HCT116 (cell line): ENCODE data around the gene C17orf67. TPM values are rescaled to one million over a fixed set of nuclear protein-coding genes. Genes with fewer than 3 reads are reported as not detected.

Experiments
- ATAC-seq: fragments of 200-7000 bp; cut with Tn5 transposase; 2 replicates; pipeline ENCODE4 v1.9.1; 2020; ENCODE audit warnings: mild to moderate bottlenecking, moderate library complexity
- BruUV-seq: library from RNA; stranded (reverse); fragments of 400-500 nt; replicated peaks from 2 replicates; lab custom pipeline; 2021; lab: Mats Ljungman, UMichigan
- CTCF ChIA-PET: fragments of 300-600 bp; sonication (Branson Sonifier 250); formaldehyde crosslinking; loops from one replicate; lab custom pipeline; 2021; ENCODE audit warnings: antibody characterized with exemption; lab: Charles Lee
- POLR2A ChIA-PET: fragments of 300-600, 350-600 bp; sonication (Branson Sonifier 250); formaldehyde crosslinking; loops from one replicate; lab custom pipeline; 2021; ENCODE audit warnings: antibody characterized with exemption; lab: Charles Lee
- RAD21 ChIA-PET, 2 experiments: fragments of 300-600 bp; sonication (Branson Sonifier 250); formaldehyde crosslinking; loops; one replicate each; lab custom pipeline; 2023; ENCODE audit warnings: low total read pairs in 2 of 2; ENCODE audit not compliant: uncharacterized antibody in 2 of 2, unreplicated experiment in 2 of 2, low non-redundant PET in 1 of 2; lab: Charles Lee
- DNase-seq: peaks from one replicate; pipeline ENCODE4 v3.0.0-alpha.2; 2010; ENCODE audit warnings: low read depth, low spot score
- H2AFZ ChIP-seq: fragments of 200-600 bp; shearing (Covaris generic), sonication (generic); 2 replicates; pipeline ENCODE4 v1.6.1; 2017; ENCODE audit warnings: low read depth, mixed run types, mixed read lengths, antibody characterized with exemption, low read length; ENCODE audit not compliant: poor library complexity, severe bottlenecking
- H3K27ac ChIP-seq: 2 replicates; pipeline ENCODE4 v1.5.1; 2012; ENCODE audit warnings: low read depth, low read length
- H3K27me3 ChIP-seq: fragments of 200-600 bp; sonication (generic); 2 replicates; pipeline ENCODE4 v1.6.1; 2016; ENCODE audit warnings: mixed run types, low read length, mixed read lengths; ENCODE audit not compliant: insufficient read depth
- H3K36me3 ChIP-seq, 2 experiments: fragments of 200-500 bp in 1 of 2; fragments of 200-600 bp in 1 of 2; sonication (Bioruptor generic) in 1 of 2; sonication (generic) in 1 of 2; 2 replicates each; pipeline versions ENCODE4 v1.5.1 to v1.6.1; 2014 to 2016; ENCODE audit warnings: low read length in 2 of 2, inconsistent platforms in 1 of 2, mixed read lengths in 1 of 2, mixed run types in 1 of 2; ENCODE audit not compliant: insufficient read depth in 2 of 2, control insufficient read depth in 1 of 2
- H3K4me1 ChIP-seq, 2 experiments: fragments of 200-600 bp in 1 of 2; sonication (generic) in 1 of 2; 2 replicates each; pipeline versions ENCODE4 v1.5.1 to v1.6.1; 2012 to 2017; ENCODE audit warnings: low read length in 2 of 2, inconsistent platforms in 1 of 2, mild to moderate bottlenecking in 1 of 2, mixed read lengths in 1 of 2, mixed run types in 1 of 2, moderate library complexity in 1 of 2; ENCODE audit not compliant: insufficient read depth in 2 of 2, control insufficient read depth in 1 of 2
- H3K4me2 ChIP-seq: fragments of 200-600 bp; sonication (generic); 2 replicates; pipeline ENCODE4 v1.6.1; 2017; ENCODE audit warnings: mixed run types, low read length, mixed read lengths
- H3K4me3 ChIP-seq, 2 experiments: fragments of 200-600 bp in 1 of 2; sonication (generic) in 1 of 2; replicated peaks in 1 of 2; 2 replicates each; pipeline ENCODE4 v1.5.1; 2011 to 2016; ENCODE audit warnings: low read length in 2 of 2, control low read depth in 1 of 2, low read depth in 1 of 2, mild to moderate bottlenecking in 1 of 2, mixed read lengths in 1 of 2, mixed run types in 1 of 2
- H3K79me2 ChIP-seq: fragments of 200-600 bp; sonication (generic); 2 replicates; pipeline ENCODE4 v1.6.1; 2017; ENCODE audit warnings: mild to moderate bottlenecking, mixed run types, low read length, moderate library complexity, mixed read lengths; ENCODE audit not compliant: insufficient read depth
- H3K9ac ChIP-seq: fragments of 200-600 bp; sonication (generic); 2 replicates; pipeline ENCODE4 v1.6.1; 2016; ENCODE audit warnings: low read length, mixed read lengths
- H3K9me2 ChIP-seq: fragments of 200-600 bp; sonication (generic), shearing (Covaris generic); 2 replicates; pipeline ENCODE4 v1.6.1; 2017; ENCODE audit warnings: mixed run types, mild to moderate bottlenecking, moderate library complexity; ENCODE audit not compliant: insufficient read depth
- H3K9me3 ChIP-seq, 2 experiments: fragments of 200-500 bp in 1 of 2; fragments of 200-600 bp in 1 of 2; sonication (Bioruptor generic) in 1 of 2; sonication (generic) in 1 of 2; 2 replicates each; pipeline ENCODE4 v1.6.1; 2014 to 2017; ENCODE audit warnings: low read length in 2 of 2, mixed read lengths in 2 of 2, inconsistent platforms in 1 of 2, low read depth in 1 of 2, mild to moderate bottlenecking in 1 of 2, mixed run types in 1 of 2, moderate library complexity in 1 of 2; ENCODE audit not compliant: control insufficient read depth in 1 of 2, insufficient read depth in 1 of 2
- H4K20me1 ChIP-seq: fragments of 200-600 bp; sonication (generic), shearing (Covaris generic); 2 replicates; pipeline ENCODE4 v1.6.1; 2017; ENCODE audit warnings: mixed run types, mild to moderate bottlenecking, moderate library complexity; ENCODE audit not compliant: insufficient read depth
- CBX3 ChIP-seq: IDR thresholded peaks from 2 replicates; pipeline ENCODE4 v1.6.1; 2012; ENCODE audit warnings: low read depth
- CEBPB ChIP-seq: IDR thresholded peaks from 2 replicates; pipeline ENCODE4 v1.6.1; 2012; ENCODE audit warnings: low read depth
- EGR1 ChIP-seq: IDR thresholded peaks from 2 replicates; pipeline ENCODE4 v1.6.1; 2012; ENCODE audit warnings: low read depth
- ELF1 ChIP-seq: IDR thresholded peaks from 2 replicates; pipeline ENCODE4 v1.6.1; 2012; ENCODE audit warnings: low read depth, borderline replicate concordance
- EZH2 ChIP-seq: fragments of 200-600 bp; sonication (generic); IDR thresholded peaks from 2 replicates; pipeline ENCODE4 v1.6.1; 2017; ENCODE audit warnings: antibody characterized with exemption, mixed run types
- EZH2phosphoT487 ChIP-seq: fragments of 200-600 bp; IDR thresholded peaks from 2 replicates; pipeline ENCODE4 v1.6.1; 2018; ENCODE audit warnings: antibody characterized with exemption, borderline replicate concordance
- FOSL1 ChIP-seq: IDR thresholded peaks from 2 replicates; pipeline ENCODE4 v1.6.1; 2012; ENCODE audit warnings: low read depth
- JUND ChIP-seq: IDR thresholded peaks from 2 replicates; pipeline ENCODE4 v1.6.1; 2012
- POLR2A ChIP-seq: IDR thresholded peaks from 2 replicates; pipeline ENCODE4 v1.7.0; 2011; ENCODE audit warnings: borderline replicate concordance; ENCODE audit not compliant: insufficient read depth, insufficient read length; ENCODE audit errors: extremely low read depth
- POLR2AphosphoS5 ChIP-seq: IDR thresholded peaks from 2 replicates; pipeline ENCODE4 v1.6.1; 2011; ENCODE audit warnings: mild to moderate bottlenecking, low read depth, low read length, moderate library complexity
- SP1 ChIP-seq: IDR thresholded peaks from 2 replicates; pipeline ENCODE4 v1.6.1; 2012; ENCODE audit warnings: low read depth
- SRF ChIP-seq: IDR thresholded peaks from 2 replicates; pipeline ENCODE4 v1.6.1; 2012; ENCODE audit warnings: low read depth
- TCF7L2 ChIP-seq: IDR thresholded peaks from 2 replicates; pipeline ENCODE4 v1.7.0; 2011; ENCODE audit warnings: borderline replicate concordance, inconsistent platforms; ENCODE audit not compliant: insufficient read depth, insufficient read length; ENCODE audit errors: extremely low read depth
- YY1 ChIP-seq: IDR thresholded peaks from 2 replicates; pipeline ENCODE4 v1.6.1; 2011; ENCODE audit warnings: low read length, low read depth, moderate library complexity, mild to moderate bottlenecking; ENCODE audit not compliant: insufficient replicate concordance; ENCODE audit errors: extremely low read depth
- ZNF274 ChIP-seq: fragments of 200-500 bp; sonication (Bioruptor generic); IDR thresholded peaks from 2 replicates; pipeline ENCODE4 v1.6.1; 2014; ENCODE audit warnings: mild to moderate bottlenecking, low read depth, low read length, inconsistent platforms
- intact Hi-C: fragments of 100-400 bp; cut with micrococcal nuclease; formaldehyde crosslinking; loops from 2 replicates; pipeline ENCODE4 v1.10.0; 2022
- total RNA-seq: library from RNA; stranded (reverse); gene quantifications from one replicate; pipeline ENCODE4 v1.2.1, GENCODE V29; 2021; ENCODE audit not compliant: unreplicated experiment
- TF ChIP-seq, protein P1 (sequence below): IDR thresholded peaks from 2 replicates; pipeline ENCODE4 v1.6.1; 2012
- TF ChIP-seq, protein P2 (sequence below): IDR thresholded peaks from 2 replicates; pipeline ENCODE4 v1.6.1; 2011; ENCODE audit warnings: mild to moderate bottlenecking, low read length, moderate library complexity; ENCODE audit not compliant: insufficient replicate concordance; ENCODE audit errors: extremely low read depth
- TF ChIP-seq, protein P3 (sequence below), 3 experiments: fragments of 200-600 bp in 1 of 3; sonication (generic) in 1 of 3; IDR thresholded peaks in 2 of 3; conservative IDR thresholded peaks in 1 of 3; 2 replicates each; pipeline ENCODE4 v1.5.1; 2012 to 2017; ENCODE audit warnings: low read depth in 2 of 3, low read length in 2 of 3, antibody characterized with exemption in 1 of 3, borderline replicate concordance in 1 of 3, control low read depth in 1 of 3, mild to moderate bottlenecking in 1 of 3, mixed read lengths in 1 of 3, mixed run types in 1 of 3, moderate library complexity in 1 of 3; ENCODE audit not compliant: insufficient read depth in 1 of 3
- TF ChIP-seq, protein P4 (sequence below): IDR thresholded peaks from 2 replicates; pipeline ENCODE4 v1.6.1; 2012; ENCODE audit warnings: low read depth
- TF ChIP-seq, protein P5 (sequence below): IDR thresholded peaks from 2 replicates; pipeline ENCODE4 v1.6.1; 2012

C17orf67 gene
- total RNA-seq, 1 experiment from 2014 or later, result 0.84 TPM

DNA sequence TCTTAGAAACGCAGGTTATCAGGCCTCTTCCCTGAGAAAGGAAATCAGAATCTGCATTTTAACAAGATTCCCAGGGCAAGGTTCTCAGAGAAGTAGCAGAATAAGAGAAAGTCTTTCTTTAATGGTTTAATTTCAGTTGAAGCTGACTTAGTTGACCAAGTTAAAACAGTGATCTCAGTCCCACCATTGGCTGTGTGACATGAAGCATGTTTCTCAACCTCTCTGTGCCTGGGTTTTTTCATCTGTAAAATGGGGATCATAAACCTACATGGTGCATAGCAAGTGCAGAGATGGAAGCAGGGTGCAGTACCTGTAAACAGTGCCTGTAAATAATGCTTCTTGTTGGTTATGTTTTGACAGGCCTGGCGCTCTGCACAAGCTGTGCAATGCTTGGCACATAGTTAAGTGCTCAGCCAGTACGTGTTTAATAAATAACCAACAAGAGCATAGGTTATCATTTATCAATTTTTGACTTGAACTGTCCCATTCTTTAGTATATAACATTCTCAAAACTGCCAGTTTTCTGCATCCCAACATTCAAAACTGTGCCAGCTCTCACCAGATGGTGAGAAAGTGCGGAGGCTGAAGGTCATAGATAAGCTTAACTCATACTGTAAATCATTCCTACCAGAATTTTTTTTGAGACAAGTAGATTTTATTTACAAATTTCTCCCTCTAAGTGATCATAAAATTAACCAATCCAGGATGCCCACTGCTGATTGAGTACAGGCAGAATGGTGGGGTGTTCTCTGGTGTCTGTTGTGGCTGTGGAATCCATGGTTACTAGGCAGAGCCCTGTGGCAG is 6.9 kb downstream of the C17orf67 start:
- BruUV-seq, result no TSS peak
- Histone ChIP-seq H2AFZ (no peak overlapping the region), H3K36me3 (no peaks in the 10 kb centered on the region), H3K4me2 (no peak overlapping the region), H3K27ac (no peak overlapping the region), H4K20me1 (no peaks in the 10 kb centered on the region), H3K27me3 (no peaks in the 10 kb centered on the region), H3K4me3 (no peak overlapping the region), H3K9me3 (no peaks in the 10 kb centered on the region), H3K9ac (no peak overlapping the region), H3K4me1 (no peaks in the 10 kb centered on the region), H3K9me2 (no peaks in the 10 kb centered on the region), H3K79me2 (no peaks in the 10 kb centered on the region)
- no peak for ATAC-seq
- TF ChIP-seq POLR2A, result no peak
- TF ChIP-seq SP1, result no peak
- no peak for TF ChIP-seq ELF1
- no peak for TF ChIP-seq EGR1
- TF ChIP-seq JUND, result no peak
- no peak for TF ChIP-seq YY1
- TF ChIP-seq POLR2AphosphoS5, result no peak
- TF ChIP-seq EZH2, result no peak
- TF ChIP-seq, protein P1, sequence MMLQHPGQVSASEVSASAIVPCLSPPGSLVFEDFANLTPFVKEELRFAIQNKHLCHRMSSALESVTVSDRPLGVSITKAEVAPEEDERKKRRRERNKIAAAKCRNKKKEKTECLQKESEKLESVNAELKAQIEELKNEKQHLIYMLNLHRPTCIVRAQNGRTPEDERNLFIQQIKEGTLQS, result no peak
- TF ChIP-seq TCF7L2, result no peak
- TF ChIP-seq ZNF274, result no peak
- TF ChIP-seq, protein P2, sequence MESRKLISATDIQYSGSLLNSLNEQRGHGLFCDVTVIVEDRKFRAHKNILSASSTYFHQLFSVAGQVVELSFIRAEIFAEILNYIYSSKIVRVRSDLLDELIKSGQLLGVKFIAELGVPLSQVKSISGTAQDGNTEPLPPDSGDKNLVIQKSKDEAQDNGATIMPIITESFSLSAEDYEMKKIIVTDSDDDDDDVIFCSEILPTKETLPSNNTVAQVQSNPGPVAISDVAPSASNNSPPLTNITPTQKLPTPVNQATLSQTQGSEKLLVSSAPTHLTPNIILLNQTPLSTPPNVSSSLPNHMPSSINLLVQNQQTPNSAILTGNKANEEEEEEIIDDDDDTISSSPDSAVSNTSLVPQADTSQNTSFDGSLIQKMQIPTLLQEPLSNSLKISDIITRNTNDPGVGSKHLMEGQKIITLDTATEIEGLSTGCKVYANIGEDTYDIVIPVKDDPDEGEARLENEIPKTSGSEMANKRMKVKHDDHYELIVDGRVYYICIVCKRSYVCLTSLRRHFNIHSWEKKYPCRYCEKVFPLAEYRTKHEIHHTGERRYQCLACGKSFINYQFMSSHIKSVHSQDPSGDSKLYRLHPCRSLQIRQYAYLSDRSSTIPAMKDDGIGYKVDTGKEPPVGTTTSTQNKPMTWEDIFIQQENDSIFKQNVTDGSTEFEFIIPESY, result no peak
- TF ChIP-seq EZH2phosphoT487, result no peak
- TF ChIP-seq FOSL1, result no peak
- TF ChIP-seq, protein P3, sequence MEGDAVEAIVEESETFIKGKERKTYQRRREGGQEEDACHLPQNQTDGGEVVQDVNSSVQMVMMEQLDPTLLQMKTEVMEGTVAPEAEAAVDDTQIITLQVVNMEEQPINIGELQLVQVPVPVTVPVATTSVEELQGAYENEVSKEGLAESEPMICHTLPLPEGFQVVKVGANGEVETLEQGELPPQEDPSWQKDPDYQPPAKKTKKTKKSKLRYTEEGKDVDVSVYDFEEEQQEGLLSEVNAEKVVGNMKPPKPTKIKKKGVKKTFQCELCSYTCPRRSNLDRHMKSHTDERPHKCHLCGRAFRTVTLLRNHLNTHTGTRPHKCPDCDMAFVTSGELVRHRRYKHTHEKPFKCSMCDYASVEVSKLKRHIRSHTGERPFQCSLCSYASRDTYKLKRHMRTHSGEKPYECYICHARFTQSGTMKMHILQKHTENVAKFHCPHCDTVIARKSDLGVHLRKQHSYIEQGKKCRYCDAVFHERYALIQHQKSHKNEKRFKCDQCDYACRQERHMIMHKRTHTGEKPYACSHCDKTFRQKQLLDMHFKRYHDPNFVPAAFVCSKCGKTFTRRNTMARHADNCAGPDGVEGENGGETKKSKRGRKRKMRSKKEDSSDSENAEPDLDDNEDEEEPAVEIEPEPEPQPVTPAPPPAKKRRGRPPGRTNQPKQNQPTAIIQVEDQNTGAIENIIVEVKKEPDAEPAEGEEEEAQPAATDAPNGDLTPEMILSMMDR (IDR thresholded peaks at IDR 0.05 in 2 of 3, conservative IDR thresholded peaks at IDR 0.05 in 1 of 3; ENCODE audit: borderline replicate concordance in 1 of 3, insufficient read depth in 1 of 3, low read depth in 2 of 3, low read length in 2 of 3), result no peak
- TF ChIP-seq, protein P4, sequence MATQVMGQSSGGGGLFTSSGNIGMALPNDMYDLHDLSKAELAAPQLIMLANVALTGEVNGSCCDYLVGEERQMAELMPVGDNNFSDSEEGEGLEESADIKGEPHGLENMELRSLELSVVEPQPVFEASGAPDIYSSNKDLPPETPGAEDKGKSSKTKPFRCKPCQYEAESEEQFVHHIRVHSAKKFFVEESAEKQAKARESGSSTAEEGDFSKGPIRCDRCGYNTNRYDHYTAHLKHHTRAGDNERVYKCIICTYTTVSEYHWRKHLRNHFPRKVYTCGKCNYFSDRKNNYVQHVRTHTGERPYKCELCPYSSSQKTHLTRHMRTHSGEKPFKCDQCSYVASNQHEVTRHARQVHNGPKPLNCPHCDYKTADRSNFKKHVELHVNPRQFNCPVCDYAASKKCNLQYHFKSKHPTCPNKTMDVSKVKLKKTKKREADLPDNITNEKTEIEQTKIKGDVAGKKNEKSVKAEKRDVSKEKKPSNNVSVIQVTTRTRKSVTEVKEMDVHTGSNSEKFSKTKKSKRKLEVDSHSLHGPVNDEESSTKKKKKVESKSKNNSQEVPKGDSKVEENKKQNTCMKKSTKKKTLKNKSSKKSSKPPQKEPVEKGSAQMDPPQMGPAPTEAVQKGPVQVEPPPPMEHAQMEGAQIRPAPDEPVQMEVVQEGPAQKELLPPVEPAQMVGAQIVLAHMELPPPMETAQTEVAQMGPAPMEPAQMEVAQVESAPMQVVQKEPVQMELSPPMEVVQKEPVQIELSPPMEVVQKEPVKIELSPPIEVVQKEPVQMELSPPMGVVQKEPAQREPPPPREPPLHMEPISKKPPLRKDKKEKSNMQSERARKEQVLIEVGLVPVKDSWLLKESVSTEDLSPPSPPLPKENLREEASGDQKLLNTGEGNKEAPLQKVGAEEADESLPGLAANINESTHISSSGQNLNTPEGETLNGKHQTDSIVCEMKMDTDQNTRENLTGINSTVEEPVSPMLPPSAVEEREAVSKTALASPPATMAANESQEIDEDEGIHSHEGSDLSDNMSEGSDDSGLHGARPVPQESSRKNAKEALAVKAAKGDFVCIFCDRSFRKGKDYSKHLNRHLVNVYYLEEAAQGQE, result no peak
- TF ChIP-seq CBX3, result no peak
- TF ChIP-seq CEBPB, result no peak
- TF ChIP-seq, protein P5, sequence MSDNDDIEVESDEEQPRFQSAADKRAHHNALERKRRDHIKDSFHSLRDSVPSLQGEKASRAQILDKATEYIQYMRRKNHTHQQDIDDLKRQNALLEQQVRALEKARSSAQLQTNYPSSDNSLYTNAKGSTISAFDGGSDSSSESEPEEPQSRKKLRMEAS, result no peak
- TF ChIP-seq SRF, result no peak
- no peak for DNase-seq
- CTCF ChIA-PET, result no interaction called here
- intact Hi-C loops, result no loop called here
- POLR2A ChIA-PET, result no interaction called here
- RAD21 ChIA-PET, result no interaction called here
